Activated naive CD8-positive, alpha-beta T cell treated with anti-CD3 and anti-CD28 coated beads for 36 hours (primary cell): Measurements from ENCODE around the gene MCM3AP. TPM values are rescaled to one million over a fixed set of nuclear protein-coding genes. Genes with fewer than 3 reads are reported as not detected.
A peak's percentile ranks its signal among the peaks of the same experiment; 100 is the strongest.
"Not testable (repeated sequence)": the region's sequence is repeated elsewhere in the genome, so short reads cannot be mapped to it uniquely, and the experiment has no call there.

Source experiments
- DNase-seq: peaks from one replicate; pipeline ENCODE4 v3.0.0; 2021
- H3K27ac Mint-ChIP-seq: one replicate; pipeline ENCODE4 v1.8.0; 2022; ENCODE audit warnings: mild to moderate bottlenecking, moderate library complexity, mixed read lengths
- H3K27me3 Mint-ChIP-seq: one replicate; pipeline ENCODE4 v1.8.0; 2022; ENCODE audit warnings: mild to moderate bottlenecking, mixed read lengths
- H3K36me3 Mint-ChIP-seq: one replicate; pipeline ENCODE4 v1.8.0; 2021; ENCODE audit warnings: mild to moderate bottlenecking, mixed read lengths
- H3K4me1 Mint-ChIP-seq: one replicate; pipeline ENCODE4 v1.8.0; 2021; ENCODE audit warnings: mixed read lengths
- H3K4me3 Mint-ChIP-seq: one replicate; pipeline ENCODE4 v1.8.0; 2022; ENCODE audit warnings: mild to moderate bottlenecking, moderate library complexity, mixed read lengths
- H3K9me3 Mint-ChIP-seq: one replicate; pipeline ENCODE4 v1.8.0; 2022; ENCODE audit warnings: mixed read lengths
- total RNA-seq, 2 experiments: library from RNA; stranded (reverse); gene quantifications; one replicate each; pipeline ENCODE4 v1.2.3, GENCODE V29; 2021

Gene MCM3AP
- total RNA-seq, 2 experiments from 2014 or later, result 112 to 117 TPM

- Mint-ChIP-seq H3K36me3 (peaks cover 32% of the 10 kb centered on the region), H3K27me3 (no peaks in the 10 kb centered on the region), H3K4me3 (no peak overlapping the region), H3K9me3 (no peaks in the 10 kb centered on the region), H3K27ac (no peak overlapping the region), H3K4me1 (peaks cover 16% of the 10 kb centered on the region)
- no peak for DNase-seq
Measured at GRCh38 chr21:46318464-46318845, 33.0 kb upstream of the MCM3AP start.

GRCh38 chr21:46317710-46318463 is 32.5 kb upstream of the MCM3AP start:
- Mint-ChIP-seq H3K4me3 (no peak overlapping the region), H3K27ac (no peak overlapping the region), H3K36me3 (peaks cover 28% of the 10 kb centered on the region), H3K9me3 (no peaks in the 10 kb centered on the region), H3K4me1 (peaks cover 16% of the 10 kb centered on the region), H3K27me3 (no peaks in the 10 kb centered on the region)
- DNase-seq, result no peak

- Mint-ChIP-seq H3K36me3 (peaks cover 22% of the 10 kb centered on the region), H3K4me1 (peaks cover 13% of the 10 kb centered on the region), H3K27ac (no peak overlapping the region), H3K9me3 (no peaks in the 10 kb centered on the region), H3K27me3 (no peaks in the 10 kb centered on the region), H3K4me3 (no peak overlapping the region)
- no peak for DNase-seq
Measured at GRCh38 chr21:46316708-46317324, 31.4 kb upstream of the MCM3AP start.

GRCh38 chr21:46314441-46315020 is 29.1 kb upstream of the MCM3AP start:
- H3K4me3 Mint-ChIP-seq, result no peak overlapping the region
- H3K4me1 Mint-ChIP-seq, result no peaks in the 10 kb centered on the region
- H3K9me3 Mint-ChIP-seq, result no peaks in the 10 kb centered on the region
- peaks cover 18% of the 10 kb centered on the region for H3K36me3 Mint-ChIP-seq
- no peak overlapping the region for H3K27ac Mint-ChIP-seq
- H3K27me3 Mint-ChIP-seq, result no peaks in the 10 kb centered on the region
- no peak for DNase-seq

GRCh38 chr21:46312949-46313348 is 27.5 kb upstream of the MCM3AP start:
- H3K36me3 Mint-ChIP-seq, result peaks cover 18% of the 10 kb centered on the region
- no peaks in the 10 kb centered on the region for H3K4me1 Mint-ChIP-seq
- no peak overlapping the region for H3K4me3 Mint-ChIP-seq
- no peak for DNase-seq
- no peaks in the 10 kb centered on the region for H3K27me3 Mint-ChIP-seq
- H3K27ac Mint-ChIP-seq, result no peak overlapping the region
- no peaks in the 10 kb centered on the region for H3K9me3 Mint-ChIP-seq

GRCh38 chr21:46311568-46311967 is 26.2 kb upstream of the MCM3AP start:
- Mint-ChIP-seq H3K9me3 (no peaks in the 10 kb centered on the region), H3K27ac (no peak overlapping the region), H3K4me3 (no peak overlapping the region), H3K4me1 (peaks cover 3% of the 10 kb centered on the region), H3K27me3 (no peaks in the 10 kb centered on the region), H3K36me3 (peaks cover 18% of the 10 kb centered on the region)
- no peak for DNase-seq

DNA sequence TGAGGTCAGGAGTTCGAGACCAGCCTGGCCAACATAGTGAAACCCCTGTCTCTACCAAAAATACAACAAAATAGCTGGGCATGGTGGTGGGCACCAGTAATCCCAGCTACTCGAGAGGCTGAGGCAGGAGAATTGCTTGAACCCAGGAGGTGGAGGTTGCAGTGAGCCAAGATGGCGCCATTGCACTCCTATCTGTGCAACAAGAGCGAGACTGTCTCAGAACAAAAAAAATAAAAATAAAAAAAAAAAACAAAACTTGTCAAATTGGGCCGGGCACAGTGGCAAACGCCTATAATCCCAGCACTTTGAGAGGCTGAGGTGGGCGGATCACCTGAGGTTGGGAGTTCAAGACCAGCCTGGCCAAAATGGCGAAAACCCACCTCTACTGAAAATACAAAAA is 24.8 kb upstream of the MCM3AP start:
- not testable (repeated sequence) for H3K9me3 Mint-ChIP-seq, H3K27ac Mint-ChIP-seq, H3K27me3 Mint-ChIP-seq, H3K4me3 Mint-ChIP-seq, H3K4me1 Mint-ChIP-seq, DNase-seq
- H3K36me3 Mint-ChIP-seq, result peaks cover 18% of the 10 kb centered on the region

DNA sequence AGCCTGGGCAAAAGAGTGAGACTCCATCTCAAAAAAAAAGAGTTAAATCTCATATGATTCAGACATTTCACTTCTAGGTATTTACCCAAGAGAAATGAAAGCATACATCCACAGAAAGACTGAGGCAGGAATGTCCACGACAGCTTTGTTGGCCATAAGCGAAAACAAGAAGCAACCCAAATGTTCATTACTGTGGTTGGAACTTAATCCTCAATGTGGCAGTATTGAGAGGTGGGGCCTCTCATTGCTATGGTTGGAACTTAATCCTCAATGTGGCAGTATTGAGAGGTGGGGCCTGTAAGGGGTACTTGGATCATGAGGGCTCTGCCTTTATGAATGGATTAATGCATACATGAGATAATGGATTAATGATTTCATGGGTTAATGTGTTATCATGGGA is 23.0 kb upstream of the MCM3AP start:
- no peak overlapping the region for H3K27ac Mint-ChIP-seq

GRCh38 chr21:46307625-46308024 is 22.2 kb upstream of the MCM3AP start:
- Mint-ChIP-seq H3K27me3 (no peaks in the 10 kb centered on the region), H3K4me1 (peaks cover 3% of the 10 kb centered on the region), H3K36me3 (peaks cover 22% of the 10 kb centered on the region), H3K4me3 (no peak overlapping the region), H3K27ac (no peak overlapping the region), H3K9me3 (no peaks in the 10 kb centered on the region)
- no peak for DNase-seq

More for the DNA sequence above, 23.0 kb upstream of the MCM3AP start:
- peaks cover 3% of the 10 kb centered on the region for H3K4me1 Mint-ChIP-seq
- H3K9me3 Mint-ChIP-seq, result no peaks in the 10 kb centered on the region
- peaks cover 24% of the 10 kb centered on the region for H3K36me3 Mint-ChIP-seq
- H3K4me3 Mint-ChIP-seq, result no peak overlapping the region
- H3K27me3 Mint-ChIP-seq, result no peaks in the 10 kb centered on the region
- no peak for DNase-seq

DNA sequence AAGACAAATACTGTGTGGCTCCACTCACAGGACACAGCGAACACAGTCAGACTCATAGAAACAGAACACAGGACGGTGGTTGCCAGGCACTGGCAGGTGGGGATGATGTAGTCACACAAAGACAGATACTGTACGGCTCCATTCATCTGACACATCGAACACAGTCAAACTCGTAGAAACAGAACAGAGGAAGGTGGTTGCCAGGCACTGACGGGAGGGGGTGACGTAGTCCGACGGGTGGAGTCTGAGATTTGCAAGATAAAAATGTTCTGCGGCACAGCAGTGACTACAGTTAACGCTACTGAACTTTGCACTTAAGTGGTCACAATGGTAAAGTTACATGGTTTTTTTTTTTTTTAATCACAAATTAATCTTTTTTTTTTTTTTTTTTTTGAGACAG is 19.5 kb upstream of the MCM3AP start:
- H3K4me1 Mint-ChIP-seq, result peaks cover 3% of the 10 kb centered on the region
- no peak overlapping the region for H3K4me3 Mint-ChIP-seq
- peaks cover 14% of the 10 kb centered on the region for H3K36me3 Mint-ChIP-seq
- no peaks in the 10 kb centered on the region for H3K27me3 Mint-ChIP-seq
- H3K9me3 Mint-ChIP-seq, result no peaks in the 10 kb centered on the region
- no peak overlapping the region for H3K27ac Mint-ChIP-seq
- DNase-seq, result no peak

GRCh38 chr21:46304437-46304836 is 19.0 kb upstream of the MCM3AP start:
- DNase-seq, result no peak
- H3K27ac Mint-ChIP-seq, result no peak overlapping the region
- H3K4me3 Mint-ChIP-seq, result no peak overlapping the region
- H3K27me3 Mint-ChIP-seq, result no peaks in the 10 kb centered on the region
- no peaks in the 10 kb centered on the region for H3K9me3 Mint-ChIP-seq
- peaks cover 3% of the 10 kb centered on the region for H3K4me1 Mint-ChIP-seq
- peaks cover 17% of the 10 kb centered on the region for H3K36me3 Mint-ChIP-seq

DNA sequence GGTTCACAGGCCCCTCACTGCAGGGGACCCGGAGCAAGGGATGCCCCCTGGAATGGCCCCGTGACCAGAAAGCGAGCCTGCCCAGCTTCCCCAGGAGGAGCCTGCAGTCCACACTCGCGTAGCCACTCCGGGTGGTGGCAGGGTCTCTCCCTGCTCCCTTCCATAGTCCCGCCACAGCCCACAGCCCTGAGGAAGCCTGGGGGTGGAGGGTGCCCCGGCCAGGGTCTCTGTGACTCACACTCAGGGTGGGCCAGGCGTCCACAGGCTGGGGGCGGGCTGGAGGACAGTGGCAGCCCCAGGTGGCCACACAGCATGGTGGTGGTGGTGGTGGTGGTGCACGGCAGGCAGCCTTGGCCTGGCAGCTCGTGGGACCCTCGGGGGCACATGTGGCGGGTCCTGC is 16.3 kb upstream of the MCM3AP start:
- Mint-ChIP-seq H3K4me1 (peaks cover 3% of the 10 kb centered on the region), H3K4me3 (no peak overlapping the region), H3K36me3 (peaks cover 27% of the 10 kb centered on the region), H3K27me3 (peaks cover 9% of the 10 kb centered on the region), H3K9me3 (no peaks in the 10 kb centered on the region), H3K27ac (no peak overlapping the region)
- DNase-seq, result no peak

GRCh38 chr21:46299167-46299566 is 13.8 kb upstream of the MCM3AP start:
- Mint-ChIP-seq H3K4me1 (peaks cover 3% of the 10 kb centered on the region), H3K36me3 (peaks cover 21% of the 10 kb centered on the region), H3K9me3 (no peaks in the 10 kb centered on the region), H3K27me3 (peaks cover 10% of the 10 kb centered on the region), H3K4me3 (no peak overlapping the region), H3K27ac (no peak overlapping the region)
- no peak for DNase-seq

DNA sequence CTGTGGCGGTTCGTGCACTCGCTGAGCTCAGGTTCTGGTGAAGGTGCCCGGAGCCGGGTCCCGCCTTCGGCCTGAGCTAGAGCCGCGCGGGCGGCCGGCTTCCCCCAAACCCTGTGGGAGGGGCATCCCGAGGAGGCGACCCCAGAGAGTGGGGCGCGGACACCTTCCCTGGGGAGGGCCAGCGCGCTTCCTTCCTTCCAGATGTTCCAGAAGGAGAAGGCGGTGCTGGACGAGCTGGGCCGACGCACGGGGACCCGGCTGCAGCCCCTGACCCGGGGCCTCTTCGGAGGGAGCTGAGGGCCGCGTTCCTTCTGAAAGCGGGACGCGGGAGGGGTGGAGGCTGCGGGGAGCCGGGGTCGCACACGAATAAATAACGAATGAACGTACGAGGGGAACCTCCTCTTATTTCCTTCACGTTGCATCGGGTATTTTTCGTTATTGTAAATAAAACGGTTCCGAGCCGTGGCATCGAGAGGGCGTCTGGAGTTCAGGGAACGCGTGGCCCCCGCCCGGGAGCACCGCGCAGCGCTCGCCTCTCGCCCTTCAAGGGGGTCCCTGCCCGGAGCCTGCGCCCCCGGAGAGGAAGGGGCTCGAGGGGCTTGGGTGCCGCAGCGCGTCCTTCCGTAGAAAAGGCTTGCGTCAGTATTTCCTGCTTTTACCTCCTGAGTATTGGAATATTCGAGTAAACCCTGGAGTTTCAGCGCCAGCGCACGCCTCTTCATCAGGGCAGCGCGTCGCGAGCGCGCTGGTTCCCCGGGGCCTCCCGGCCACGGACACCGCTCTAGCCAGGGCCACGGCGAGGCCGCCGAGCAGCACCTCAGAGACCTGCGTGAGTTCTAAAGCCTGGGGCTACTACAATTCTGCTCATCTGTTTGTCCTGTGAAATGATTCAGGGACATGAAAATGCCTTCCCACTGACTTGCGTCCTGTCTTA is 12.2 kb upstream of the MCM3AP start:
- Mint-ChIP-seq H3K27me3 (peaks cover 10% of the 10 kb centered on the region), H3K4me1 (peaks cover 3% of the 10 kb centered on the region), H3K36me3 (peaks cover 21% of the 10 kb centered on the region), H3K4me3 (peak overlapping the region; percentile 64), H3K9me3 (no peaks in the 10 kb centered on the region), H3K27ac (peak overlapping the region; percentile 48)
- peak; percentile 16 for DNase-seq
